SK-N-SH (cell line): ENCODE data around the gene WNK2. TPM values are rescaled to one million over a fixed set of nuclear protein-coding genes. Genes with fewer than 3 reads are reported as not detected.

ENCODE experiments used
- CTCF ChIA-PET: fragments of 300-600, 350-600 bp; formaldehyde crosslinking; extraction: SDS; loops from one replicate; lab custom pipeline; 2021; lab: Yijun Ruan, JAX
- POLR2A ChIA-PET: fragments of 350-600 bp; sonication (Branson Sonifier 250); formaldehyde crosslinking; extraction: SDS; loops from one replicate; lab custom pipeline; 2020; ENCODE audit warnings: antibody characterized with exemption, inconsistent platforms; lab: Yijun Ruan, JAX
- DNase-seq: peaks from one replicate; pipeline ENCODE4 v3.0.0; 2012
- H2AFZ ChIP-seq: fragments of 200-600 bp; sonication (generic); 2 replicates; pipeline ENCODE4 v1.8.1; 2016; ENCODE audit warnings: antibody characterized with exemption, mild to moderate bottlenecking, low read depth
- H3F3A ChIP-seq: fragments of 200-600 bp; sonication (generic); replicated peaks from 2 replicates; pipeline ENCODE3; 2016; ENCODE audit warnings: antibody characterized with exemption, mild to moderate bottlenecking; ENCODE audit not compliant: insufficient read depth
- H3K27ac ChIP-seq, 2 experiments: fragments of 200-500 bp in 1 of 2; fragments of 200-600 bp in 1 of 2; sonication (Bioruptor generic) in 1 of 2; sonication (generic), shearing (Covaris generic) in 1 of 2; 2 replicates each; pipeline versions ENCODE4 v1.5.1 to v1.6.1; 2014 to 2016; ENCODE audit warnings: low read depth in 2 of 2, inconsistent platforms in 1 of 2, low read length in 1 of 2, mild to moderate bottlenecking in 1 of 2, mixed read lengths in 1 of 2
- H3K27me3 ChIP-seq: fragments of 200-600 bp; sonication (generic), shearing (Covaris generic); 2 replicates; pipeline ENCODE4 v1.6.1; 2016; ENCODE audit warnings: mixed run types; ENCODE audit not compliant: insufficient read depth
- H3K36me3 ChIP-seq, 2 experiments: fragments of 200-500 bp in 1 of 2; fragments of 200-600 bp in 1 of 2; sonication (Bioruptor generic) in 1 of 2; sonication (generic) in 1 of 2; replicated peaks in 1 of 2; 2 replicates each; pipeline versions ENCODE3 to v1.5.1; 2014 to 2016; ENCODE audit warnings: low read length in 1 of 2, mild to moderate bottlenecking in 1 of 2; ENCODE audit not compliant: insufficient read depth in 2 of 2, control insufficient read depth in 1 of 2
- H3K4me1 ChIP-seq, 2 experiments: fragments of 200-500 bp in 1 of 2; fragments of 200-600 bp in 1 of 2; sonication (Bioruptor generic) in 1 of 2; sonication (generic), shearing (Covaris generic) in 1 of 2; 2 replicates each; pipeline versions ENCODE4 v1.5.1 to v1.6.1; 2014 to 2016; ENCODE audit warnings: low read depth in 1 of 2, low read length in 1 of 2, mixed run types in 1 of 2; ENCODE audit not compliant: insufficient read depth in 2 of 2, control insufficient read depth in 1 of 2
- H3K4me2 ChIP-seq: fragments of 200-600 bp; sonication (generic), shearing (Covaris generic); 2 replicates; pipeline ENCODE4 v1.6.1; 2017; ENCODE audit warnings: mixed run types
- H3K4me3 ChIP-seq, 2 experiments: fragments of 200-500 bp in 1 of 2; fragments of 200-600 bp in 1 of 2; sonication (Bioruptor generic) in 1 of 2; sonication (generic), shearing (Covaris generic) in 1 of 2; 2 replicates each; pipeline versions ENCODE4 v1.5.1 to v1.8.1; 2014 to 2016; ENCODE audit warnings: low read depth in 2 of 2, inconsistent platforms in 1 of 2, low read length in 1 of 2, mild to moderate bottlenecking in 1 of 2, mixed read lengths in 1 of 2, moderate library complexity in 1 of 2
- H3K79me2 ChIP-seq: fragments of 200-600 bp; sonication (generic); 2 replicates; pipeline ENCODE4 v1.8.1; 2017; ENCODE audit warnings: mild to moderate bottlenecking; ENCODE audit not compliant: insufficient read depth
- H3K9ac ChIP-seq: fragments of 200-600 bp; sonication (generic); 2 replicates; pipeline ENCODE4 v1.6.1; 2017; ENCODE audit warnings: mixed run types
- H3K9me2 ChIP-seq: fragments of 200-600 bp; sonication (generic); 2 replicates; pipeline ENCODE4 v1.6.1; 2017; ENCODE audit warnings: mixed run types
- H3K9me3 ChIP-seq: fragments of 200-600 bp; sonication (generic); 2 replicates; pipeline ENCODE4 v1.6.1; 2017; ENCODE audit warnings: mixed run types, mild to moderate bottlenecking, moderate library complexity
- H4K20me1 ChIP-seq: fragments of 200-600 bp; sonication (generic); 2 replicates; pipeline ENCODE4 v1.6.1; 2017; ENCODE audit warnings: mild to moderate bottlenecking, mixed run types; ENCODE audit not compliant: insufficient read depth
- CHD2 ChIP-seq: fragments of 150-350 bp; IDR thresholded peaks from 2 replicates; pipeline ENCODE4 v1.6.1; 2018; ENCODE audit warnings: low read length; ENCODE audit not compliant: partially characterized antibody
- ELF1 ChIP-seq: IDR thresholded peaks from 2 replicates; pipeline ENCODE4 v1.4.0; 2012
- EP300 ChIP-seq, 2 experiments: IDR thresholded peaks; 2 replicates each; pipeline versions ENCODE4 v1.4.0 to v1.6.1; 2012; ENCODE audit warnings: borderline replicate concordance in 1 of 2, low read depth in 1 of 2, low read length in 1 of 2
- FOSL2 ChIP-seq: IDR thresholded peaks from 2 replicates; pipeline ENCODE4 v1.4.0; 2012; ENCODE audit warnings: low read depth, mild to moderate bottlenecking, moderate library complexity, borderline replicate concordance
- FOXM1 ChIP-seq: IDR thresholded peaks from 2 replicates; pipeline ENCODE4 v1.4.0; 2012; ENCODE audit warnings: low read depth, mild to moderate bottlenecking
- IRF3 ChIP-seq: fragments of 150-350 bp; IDR thresholded peaks from 2 replicates; pipeline ENCODE4 v1.6.1; 2016; ENCODE audit warnings: mild to moderate bottlenecking, low read depth, low read length
- JUND ChIP-seq: IDR thresholded peaks from 2 replicates; pipeline ENCODE4 v1.4.0; 2012
- MAX ChIP-seq: IDR thresholded peaks from 2 replicates; pipeline ENCODE4 v1.4.0; 2012; ENCODE audit warnings: low read depth
- NFIC ChIP-seq: IDR thresholded peaks from 2 replicates; pipeline ENCODE4 v1.4.0; 2012; ENCODE audit warnings: borderline replicate concordance
- NRF1 ChIP-seq: IDR thresholded peaks from 2 replicates; pipeline ENCODE4 v1.6.1; 2012; ENCODE audit warnings: low read depth, mild to moderate bottlenecking, low read length
- PBX3 ChIP-seq: IDR thresholded peaks from 2 replicates; pipeline ENCODE4; 2012
- RAD21 ChIP-seq: IDR thresholded peaks from 2 replicates; pipeline ENCODE4 v1.6.1; 2012; ENCODE audit warnings: mild to moderate bottlenecking, low read length
- REST ChIP-seq: IDR thresholded peaks from 2 replicates; pipeline ENCODE4 v1.6.1; 2012; ENCODE audit warnings: mild to moderate bottlenecking, low read depth, low read length, moderate library complexity
- RFX5 ChIP-seq: IDR thresholded peaks from 2 replicates; pipeline ENCODE4 v1.6.1; 2012; ENCODE audit warnings: mild to moderate bottlenecking, improper control_type of control experiment, low read length
- RXRA ChIP-seq: IDR thresholded peaks from 2 replicates; pipeline ENCODE4 v1.4.0; 2012; ENCODE audit warnings: low read depth, mild to moderate bottlenecking, borderline replicate concordance
- TCF12 ChIP-seq: IDR thresholded peaks from 2 replicates; pipeline ENCODE4 v1.4.0; 2012
- TEAD4 ChIP-seq: IDR thresholded peaks from 2 replicates; pipeline ENCODE4 v1.4.0; 2012; ENCODE audit warnings: mild to moderate bottlenecking, borderline replicate concordance; ENCODE audit not compliant: insufficient read depth
- USF2 ChIP-seq: fragments of 150-350 bp; IDR thresholded peaks from 2 replicates; pipeline ENCODE4 v1.6.1; 2017; ENCODE audit warnings: antibody characterized with exemption, low read length, low read depth, borderline replicate concordance
- WGBS: methylation state at CpG from one replicate; pipeline ENCODE4 v1.1.6; 2017; ENCODE audit warnings: low lambda C conversion rate; 5-methylcytosine and 5-hydroxymethylcytosine counted together
- polyA plus RNA-seq, 3 experiments: library from polyadenylated mRNA; depleted of rRNA; stranded (reverse); fragments of >200 nt; gene quantifications; 2 replicates each; pipeline ENCODE4 v1.2.3, GENCODE V29; 2012

WNK2 gene
- polyA plus RNA-seq, 1 of the 3 experiments (the other 2 are of a cell fraction): 0.12 TPM

- Histone ChIP-seq H3K4me1 (peaks cover 0 to 58% of the 10 kb centered on the region in 2 experiments; a peak in 2 of 4 replicates), H3K27ac (no peak overlapping the region), H3K79me2 (no peaks in the 10 kb centered on the region), H3K9ac (no peak overlapping the region), H3F3A (no peaks in the 10 kb centered on the region), H2AFZ (no peak overlapping the region), H3K4me3 (no peak overlapping the region), H4K20me1 (no peaks in the 10 kb centered on the region), H3K36me3 (no peaks in the 10 kb centered on the region), H3K9me2 (no peaks in the 10 kb centered on the region), H3K9me3 (no peaks in the 10 kb centered on the region), H3K4me2 (no peak overlapping the region), H3K27me3 (peaks cover 6% of the 10 kb centered on the region; the same call in 1 of the 2 replicates)
- ChIA-PET CTCF (interaction anchor here (0.8 kb wide), 1 partner anchor 43 kb away, joined by 3 read pairs; no protein-coding TSS in a partner anchor), POLR2A (no interaction called here)
- DNase-seq: no peak
- 58% methylated on average over 9 of the region's 14 CpGs for WGBS
- TF ChIP-seq FOSL2: no peak
- TF ChIP-seq RFX5: no peak
- no peak for TF ChIP-seq MAX
- TF ChIP-seq IRF3: no peak
- TF ChIP-seq TEAD4: no peak
- no peak for TF ChIP-seq RAD21
Observed at GRCh38 chr9:93188426-93189368, 4.8 kb downstream of the WNK2 start.

GRCh38 chr9:93189369-93190132 lies 5.6 kb downstream of the WNK2 start:
- Histone ChIP-seq H3K27ac (no peak overlapping the region), H2AFZ (no peak overlapping the region), H3K36me3 (no peaks in the 10 kb centered on the region), H3K4me1 (peaks cover 0 to 57% of the 10 kb centered on the region in 2 experiments; a peak in 2 of 4 replicates), H3K4me3 (no peak overlapping the region), H3K9ac (no peak overlapping the region), H3K9me2 (no peaks in the 10 kb centered on the region), H4K20me1 (no peaks in the 10 kb centered on the region), H3F3A (no peaks in the 10 kb centered on the region), H3K9me3 (no peaks in the 10 kb centered on the region), H3K27me3 (peaks cover under 1% of the 10 kb centered on the region; the same call in 1 of the 2 replicates), H3K4me2 (no peak overlapping the region), H3K79me2 (no peaks in the 10 kb centered on the region)
- ChIA-PET POLR2A (no interaction called here), CTCF (interaction anchor here (0.8 kb wide), 1 partner anchor 42 kb away, joined by 3 read pairs; no protein-coding TSS in a partner anchor)
- 80% methylated on average over 15 of the region's 21 CpGs for WGBS
- no peak for DNase-seq
- TF ChIP-seq RXRA: no peak
- no peak for TF ChIP-seq FOXM1
- no peak for TF ChIP-seq REST
- TF ChIP-seq EP300 (IDR thresholded peaks at IDR 0.05; ENCODE audit: borderline replicate concordance in 1 of 2, low read depth in 1 of 2, low read length in 1 of 2): no peak
- no peak for TF ChIP-seq ELF1
- TF ChIP-seq MAX: no peak
- TF ChIP-seq NRF1: no peak
- TF ChIP-seq JUND: no peak
- TF ChIP-seq CHD2: no peak
- TF ChIP-seq NFIC: no peak
- no peak for TF ChIP-seq PBX3
- no peak for TF ChIP-seq USF2
- no peak for TF ChIP-seq TCF12
